HFFc6 (cell line): Measurements from ENCODE around the gene BORCS5. TPM values are rescaled to one million over a fixed set of nuclear protein-coding genes. Genes with fewer than 3 reads are reported as not detected.

Source experiments
- DNase-seq: peaks from one replicate; pipeline ENCODE4 v3.0.0-alpha.2; 2018
- H3K27ac Mint-ChIP-seq: 2 replicates; pipeline ENCODE4 v1.8.0; 2020; ENCODE audit warnings: mild to moderate bottlenecking, mixed read lengths
- H3K27me3 Mint-ChIP-seq: 2 replicates; pipeline ENCODE4 v1.8.0; 2021; ENCODE audit warnings: mild to moderate bottlenecking, moderate library complexity, mixed read lengths; ENCODE audit not compliant: insufficient read depth
- H3K36me3 Mint-ChIP-seq: 2 replicates; pipeline ENCODE4 v1.8.0; 2021; ENCODE audit warnings: low read depth, mixed read lengths
- H3K4me1 Mint-ChIP-seq: 2 replicates; pipeline ENCODE4 v1.8.0; 2020; ENCODE audit warnings: low read depth, mixed read lengths
- H3K4me3 Mint-ChIP-seq: 2 replicates; pipeline ENCODE4 v1.8.0; 2020; ENCODE audit warnings: mild to moderate bottlenecking, moderate library complexity, mixed read lengths
- H3K9me3 Mint-ChIP-seq: 2 replicates; pipeline ENCODE4 v1.8.0; 2020; ENCODE audit warnings: mild to moderate bottlenecking, mixed read lengths
- CTCF ChIP-seq: fragments of 200-600 bp; sonication (generic); IDR thresholded peaks from 2 replicates; pipeline ENCODE4 v1.5.0; 2021; ENCODE audit warnings: antibody characterized with exemption, mild to moderate bottlenecking
- total RNA-seq, 6 experiments: library from RNA; stranded (reverse); fragmentation: NEBNext Ultra II Directional; extraction: Animal tissue kit (Norgen Biotek cat#: 25700); gene quantifications; 2 replicates in 1 of 6; 3 replicates in 5 of 6; pipeline ENCODE4 v1.2.3, GENCODE V29; 2021

The BORCS5 gene
- total RNA-seq, 6 experiments from 2014 or later = 8.7 to 13.9 (median 10.6) TPM

DNA sequence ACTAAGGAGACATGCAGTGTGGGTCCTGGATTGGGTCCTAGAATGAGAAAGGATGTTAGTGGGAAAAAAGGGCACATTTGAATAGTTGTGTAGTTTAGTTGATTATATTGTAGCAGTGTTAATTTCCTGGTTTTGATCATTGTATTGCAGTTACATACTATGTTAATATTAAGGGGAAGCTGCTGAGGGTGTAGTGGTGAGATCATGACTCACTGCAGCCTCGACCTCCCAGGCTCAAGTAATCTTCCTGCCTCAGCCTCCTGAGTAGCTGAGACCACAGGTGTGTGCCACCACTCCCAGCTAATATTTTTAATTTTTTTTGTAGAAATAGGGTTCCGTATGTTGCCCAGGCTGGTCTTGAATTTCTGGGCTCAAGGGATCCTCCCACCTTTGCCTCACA is 21.7 kb downstream of the BORCS5 start:
- H3K36me3 Mint-ChIP-seq = peaks cover 5% of the 10 kb centered on the region; the same call in 1 of the 2 replicates
- H3K4me1 Mint-ChIP-seq = peaks cover 17% of the 10 kb centered on the region
- H3K27ac Mint-ChIP-seq = no peak overlapping the region
- H3K4me3 Mint-ChIP-seq = no peak overlapping the region
- H3K27me3 Mint-ChIP-seq = no peaks in the 10 kb centered on the region
- no peak for TF ChIP-seq CTCF
- no peaks in the 10 kb centered on the region for H3K9me3 Mint-ChIP-seq
- no peak for DNase-seq

- Mint-ChIP-seq H3K27ac (no peak overlapping the region; the same call in 1 of the 2 replicates), H3K4me1 (peaks cover 26% of the 10 kb centered on the region), H3K9me3 (no peaks in the 10 kb centered on the region), H3K4me3 (no peak overlapping the region), H3K27me3 (no peaks in the 10 kb centered on the region), H3K36me3 (peaks cover 5% of the 10 kb centered on the region; the same call in 1 of the 2 replicates)
- no peak for TF ChIP-seq CTCF
- no peak for DNase-seq
Measured at GRCh38 chr12:12379831-12380730, 23.2 kb downstream of the BORCS5 start.

DNA sequence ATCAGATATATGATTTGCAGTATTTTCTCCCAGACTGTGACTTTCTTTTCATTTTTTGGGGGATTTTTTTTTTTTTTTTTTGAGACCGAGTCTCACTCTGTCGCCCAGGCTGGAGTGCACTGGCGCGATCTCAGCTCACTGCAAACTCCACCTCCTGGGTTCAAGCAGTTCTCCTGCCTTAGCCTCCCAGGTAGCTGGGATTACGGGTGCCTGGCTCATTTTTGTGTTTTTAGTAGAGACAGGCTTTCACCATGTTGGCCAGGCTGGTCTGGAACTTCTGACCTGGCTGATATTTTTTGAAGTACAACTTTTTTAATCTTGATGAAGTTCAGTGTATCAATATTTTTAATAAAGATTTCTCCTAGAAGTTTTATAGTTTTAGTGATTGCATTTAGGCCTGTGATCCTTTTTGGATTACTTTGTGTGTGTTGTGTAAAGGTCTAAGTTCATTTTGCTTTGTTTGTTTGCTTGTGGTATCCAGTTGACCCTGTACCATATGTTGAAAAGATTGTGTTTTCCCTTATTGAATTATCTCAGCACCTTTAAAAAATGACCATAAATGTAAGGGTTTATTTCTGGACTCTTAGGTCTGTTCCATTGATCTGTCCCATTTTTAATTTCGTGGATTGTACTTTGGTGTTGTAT is 24.2 kb downstream of the BORCS5 start:
- Mint-ChIP-seq H3K36me3 (peaks cover 5% of the 10 kb centered on the region; the same call in 1 of the 2 replicates), H3K27ac (no peak overlapping the region), H3K27me3 (no peaks in the 10 kb centered on the region), H3K4me3 (no peak overlapping the region), H3K4me1 (peaks cover 26% of the 10 kb centered on the region), H3K9me3 (no peaks in the 10 kb centered on the region)
- no peak for DNase-seq
- TF ChIP-seq CTCF = no peak

DNA sequence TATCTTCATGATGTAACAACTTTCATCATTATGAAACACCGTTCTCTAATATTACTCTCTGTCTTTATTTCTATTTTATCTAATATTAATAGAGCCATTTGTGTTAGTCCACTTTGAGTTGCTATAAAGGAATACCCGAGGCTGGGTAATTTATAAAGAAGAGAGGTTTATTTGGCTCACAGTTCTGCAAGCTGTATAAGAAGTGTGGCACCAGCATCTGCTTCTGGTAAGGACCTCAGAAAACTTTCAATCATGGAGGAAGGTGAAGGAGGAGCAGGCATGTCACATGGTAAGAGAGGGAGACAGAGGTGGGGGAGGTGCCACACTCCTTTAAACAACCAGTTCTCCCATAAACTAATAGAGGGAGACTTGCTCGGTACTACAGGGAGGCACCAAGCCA is 25.1 kb downstream of the BORCS5 start:
- H3K27me3 Mint-ChIP-seq = no peaks in the 10 kb centered on the region; the same call in 1 of the 2 replicates
- no peak overlapping the region for H3K27ac Mint-ChIP-seq
- no peak overlapping the region for H3K4me3 Mint-ChIP-seq
- TF ChIP-seq CTCF = no peak
- H3K9me3 Mint-ChIP-seq = no peaks in the 10 kb centered on the region
- H3K36me3 Mint-ChIP-seq = peaks cover 5% of the 10 kb centered on the region; the same call in 1 of the 2 replicates
- no peak for DNase-seq
- H3K4me1 Mint-ChIP-seq = peaks cover 27% of the 10 kb centered on the region

DNA sequence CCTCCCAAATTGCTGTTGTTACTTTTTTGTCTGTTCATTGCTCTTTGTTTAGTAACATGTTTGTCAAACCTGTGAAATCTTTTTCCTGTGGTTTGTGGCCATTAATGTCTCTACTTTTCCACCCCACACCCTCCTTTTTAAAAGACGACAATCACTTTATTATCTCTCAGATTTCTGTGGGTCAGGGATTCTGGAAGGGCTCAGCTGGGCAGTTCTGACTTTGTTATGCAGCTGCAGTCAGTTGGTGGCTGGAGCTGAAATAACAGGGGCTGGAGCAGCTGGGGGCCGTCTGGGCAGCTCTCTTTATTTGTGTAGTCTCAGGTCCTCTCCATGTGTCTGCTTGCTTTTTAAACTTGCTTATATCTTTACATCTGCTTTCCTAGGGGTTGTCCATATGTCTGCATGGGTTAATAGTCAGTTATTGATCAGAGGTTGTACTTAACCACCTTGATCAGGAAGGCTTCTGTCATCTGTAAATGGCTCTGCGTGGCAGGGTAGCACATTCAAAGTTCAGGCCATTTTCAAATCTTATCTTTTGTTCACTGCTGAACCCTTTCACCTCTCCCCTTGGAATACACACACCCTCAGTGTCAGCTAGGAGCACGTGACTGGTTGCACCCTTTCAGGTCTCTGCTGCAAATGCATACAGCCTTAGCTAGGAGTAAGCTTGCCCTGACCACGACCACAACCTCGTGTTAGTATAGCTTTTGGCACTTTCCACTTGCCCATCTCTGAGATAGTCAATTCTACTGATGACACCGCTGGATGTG is 27.9 kb downstream of the BORCS5 start:
- Mint-ChIP-seq H3K4me3 (no peak overlapping the region), H3K27me3 (no peaks in the 10 kb centered on the region; the same call in 1 of the 2 replicates), H3K9me3 (no peaks in the 10 kb centered on the region), H3K4me1 (peaks cover 35% of the 10 kb centered on the region), H3K36me3 (peaks cover 5% of the 10 kb centered on the region; the same call in 1 of the 2 replicates), H3K27ac (no peak overlapping the region)
- DNase-seq = no peak
- no peak for TF ChIP-seq CTCF
